H7 (cell line): ENCODE results near the gene DACH1. TPM values are rescaled to one million over a fixed set of nuclear protein-coding genes. Genes with fewer than 3 reads are reported as not detected.
A peak's percentile ranks its signal among the peaks of the same experiment; 100 is the strongest.
"Not testable (repeated sequence)": the region's sequence is repeated elsewhere in the genome, so short reads cannot be mapped to it uniquely, and the experiment has no call there.

Experiments
- DNase-seq: peaks from one replicate; pipeline ENCODE4 v3.0.0; 2012
- H3K27me3 ChIP-seq: 2 replicates; pipeline ENCODE4 v1.6.0; 2011; ENCODE audit warnings: mild to moderate bottlenecking, low read length; ENCODE audit not compliant: control insufficient read depth, insufficient read depth
- H3K36me3 ChIP-seq: replicated peaks from 2 replicates; pipeline ENCODE4 v1.5.1; 2011; ENCODE audit warnings: low read length; ENCODE audit not compliant: control insufficient read depth, insufficient read depth
- H3K4me3 ChIP-seq: 2 replicates; pipeline ENCODE4 v1.5.1; 2011; ENCODE audit warnings: low read depth, mild to moderate bottlenecking, control low read depth, low read length, moderate library complexity; ENCODE audit not compliant: insufficient read depth
- total RNA-seq: library from RNA; depleted of rRNA; stranded (reverse); fragments of >200 nt; shearing (Covaris generic); gene quantifications from 2 replicates; pipeline ENCODE4 v1.2.3, GENCODE V29; 2014; rRNA removed

Gene DACH1
- 0.28 TPM in 1 of 2 replicates, not detected in the other for total RNA-seq

DNA sequence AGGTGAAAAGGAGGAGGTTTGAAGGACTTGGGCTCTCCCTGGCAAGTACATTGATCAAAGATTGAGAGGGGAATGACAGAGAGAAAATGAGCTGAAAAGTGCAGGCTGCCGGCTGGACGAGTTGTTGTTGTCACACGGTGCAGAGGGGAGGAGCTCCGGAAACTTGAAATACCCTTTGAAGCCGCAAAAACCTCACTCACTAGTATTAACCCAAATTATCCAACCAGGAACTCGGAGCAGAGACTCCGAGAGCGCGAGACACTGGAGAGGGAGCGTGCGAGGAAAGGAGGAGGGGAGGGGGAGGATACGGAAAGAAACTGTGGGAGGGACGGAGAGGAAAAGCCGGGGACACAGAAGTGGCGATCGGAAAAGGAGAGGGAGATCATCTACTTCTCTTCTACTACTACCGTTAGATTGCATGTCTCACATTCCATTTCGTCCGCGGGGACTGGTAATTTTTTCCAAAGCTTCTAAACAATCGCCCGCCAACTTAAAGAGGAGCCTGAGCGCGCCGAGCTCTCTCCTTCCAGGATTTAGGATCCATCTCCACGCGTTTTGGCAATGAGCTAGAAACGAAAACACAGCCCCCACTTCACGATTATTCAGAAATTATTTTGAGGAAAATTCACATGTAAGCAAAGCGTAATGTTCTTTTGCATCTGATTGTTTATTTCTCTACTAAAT lies at the start of gene DACH1:
TSS of gene DACH1 (minus strand) at position 74 of the 684 bp plus-strand sequence.
- peak; percentile 50 for DNase-seq
- no peaks in the 10 kb centered on the region for H3K36me3 ChIP-seq
- H3K27me3 ChIP-seq: peaks cover 71% of the 10 kb centered on the region
- peak within 1 kb of the TSS; percentile 67 for H3K4me3 ChIP-seq

DNA sequence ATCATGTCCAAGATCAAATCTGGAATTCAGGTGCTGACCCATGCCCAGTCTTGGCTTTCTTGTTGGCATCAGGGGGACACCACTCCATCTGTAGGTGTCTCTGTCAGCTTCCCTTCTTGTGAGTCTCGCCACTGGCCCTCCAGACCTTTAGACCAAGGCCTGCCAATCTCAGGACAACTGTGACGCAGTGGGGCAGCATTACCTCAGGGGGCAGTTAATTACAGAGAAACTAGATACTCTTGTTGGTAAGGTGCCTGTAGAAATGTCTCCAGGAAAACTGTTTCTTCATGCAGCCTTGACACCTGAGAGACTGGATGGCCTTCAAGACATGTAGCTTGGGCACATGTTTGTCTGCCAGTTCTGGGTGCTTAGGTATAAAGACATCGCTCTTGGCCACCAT lies 46.7 kb upstream of the DACH1 start:
- Histone ChIP-seq H3K4me3 (no peak overlapping the region), H3K36me3 (no peaks in the 10 kb centered on the region), H3K27me3 (no peaks in the 10 kb centered on the region)
- no peak for DNase-seq

DNA sequence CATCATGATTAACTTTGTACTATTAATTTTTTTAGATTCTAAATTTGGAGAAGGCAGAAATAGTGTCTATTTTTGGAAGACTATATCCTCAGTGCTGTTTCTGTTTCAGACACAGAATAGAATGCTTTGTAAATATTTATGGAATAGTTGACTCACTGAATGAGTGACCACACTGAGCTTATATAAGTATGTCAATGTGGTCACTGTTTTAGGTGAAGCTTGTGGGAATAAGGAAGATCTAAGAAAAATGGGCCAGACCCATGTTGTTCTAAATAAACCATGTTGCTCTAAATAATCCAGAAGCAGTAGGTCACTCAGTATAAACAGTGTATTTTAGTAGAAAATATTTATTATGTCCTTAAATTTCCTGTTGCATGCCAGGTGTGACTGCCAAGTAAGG lies 45.5 kb upstream of the DACH1 start:
- DNase-seq: no peak
- Histone ChIP-seq H3K36me3 (no peaks in the 10 kb centered on the region), H3K4me3 (no peak overlapping the region), H3K27me3 (no peaks in the 10 kb centered on the region)

DNA sequence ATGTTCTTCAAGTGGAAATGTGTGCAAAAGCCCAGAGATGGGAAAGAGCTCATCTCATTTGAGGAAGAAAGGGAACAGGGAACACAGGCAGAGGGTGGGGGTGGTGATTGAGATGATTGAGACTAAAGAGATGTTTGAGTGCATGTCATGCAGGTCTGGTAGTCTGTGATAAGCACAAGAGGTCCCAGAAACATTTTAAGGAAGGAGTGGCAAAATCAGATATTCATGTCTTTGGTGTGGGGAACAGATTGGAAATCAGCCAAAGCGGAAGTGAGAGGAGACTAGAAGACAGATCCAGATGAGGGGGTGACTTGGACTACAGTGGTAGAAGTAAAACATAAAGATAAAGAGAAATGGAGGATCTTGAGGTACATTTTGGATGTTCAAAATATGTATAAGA lies 39.4 kb upstream of the DACH1 start:
- no peak for DNase-seq
- no peaks in the 10 kb centered on the region for H3K27me3 ChIP-seq
- H3K4me3 ChIP-seq: no peak overlapping the region
- H3K36me3 ChIP-seq: no peaks in the 10 kb centered on the region

DNA sequence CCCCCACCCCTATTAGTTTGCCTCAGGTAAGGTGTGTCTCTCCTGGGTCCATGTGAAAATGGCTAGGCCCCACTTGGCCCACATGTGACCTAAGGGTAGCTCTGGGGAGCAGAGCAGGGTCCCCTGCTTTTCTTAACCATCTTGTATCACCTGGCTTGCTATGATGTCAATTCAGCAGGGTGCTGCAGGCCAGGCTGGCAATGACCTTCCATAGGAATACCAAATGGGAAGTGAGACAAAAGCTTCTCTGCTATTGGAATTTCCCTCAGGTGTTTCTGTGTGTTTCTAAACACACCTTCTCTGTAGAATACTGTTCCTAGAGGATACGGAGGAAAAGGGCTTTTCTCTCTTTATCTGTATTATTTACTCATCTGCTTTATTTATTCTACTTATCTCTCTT lies 35.7 kb upstream of the DACH1 start:
- Histone ChIP-seq H3K27me3 (no peaks in the 10 kb centered on the region), H3K4me3 (no peak overlapping the region), H3K36me3 (no peaks in the 10 kb centered on the region)
- no peak for DNase-seq

DNA sequence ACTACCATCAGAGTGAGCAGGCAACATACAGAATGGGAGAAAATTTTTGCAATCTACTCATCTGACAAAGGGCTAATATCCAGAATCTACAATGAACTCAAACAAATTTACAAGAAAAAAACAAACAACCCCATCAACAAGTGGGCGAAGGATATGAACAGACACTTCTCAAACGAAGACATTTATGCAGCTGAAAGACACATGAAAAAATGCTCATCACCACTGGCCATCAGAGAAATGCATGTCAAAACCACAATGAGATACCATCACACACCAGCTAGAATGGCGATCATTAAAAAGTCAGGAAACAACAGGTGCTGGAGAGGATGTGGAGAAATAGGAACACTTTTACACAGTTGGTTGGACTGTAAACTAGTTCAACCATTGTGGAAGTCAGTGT lies 26.5 kb upstream of the DACH1 start:
- DNase-seq: not testable (repeated sequence)

DNA sequence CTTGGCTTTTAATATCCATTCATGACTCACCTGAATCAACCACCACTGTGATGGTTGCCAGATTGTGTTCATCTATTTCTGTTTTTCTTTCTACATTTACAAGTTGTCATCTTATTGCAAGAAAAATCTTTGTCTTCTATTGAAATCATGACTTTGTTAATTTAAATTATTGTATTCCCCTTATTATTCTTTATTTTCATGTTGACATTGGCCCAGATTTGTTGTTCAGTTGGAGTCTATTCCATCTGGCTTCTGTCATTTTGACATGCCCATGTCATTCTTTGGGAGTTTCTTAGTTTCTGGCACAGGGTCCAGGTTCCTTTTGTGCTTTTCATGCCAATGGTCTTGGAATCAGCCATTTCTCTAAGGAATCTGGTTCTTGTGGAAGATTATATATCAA lies 19.9 kb upstream of the DACH1 start:
- Histone ChIP-seq H3K27me3 (no peaks in the 10 kb centered on the region), H3K4me3 (no peak overlapping the region), H3K36me3 (no peaks in the 10 kb centered on the region)
- no peak for DNase-seq

More for the DNA sequence above, 26.5 kb upstream of the DACH1 start:
- H3K4me3 ChIP-seq, H3K36me3 ChIP-seq, H3K27me3 ChIP-seq: not testable (repeated sequence)

DNA sequence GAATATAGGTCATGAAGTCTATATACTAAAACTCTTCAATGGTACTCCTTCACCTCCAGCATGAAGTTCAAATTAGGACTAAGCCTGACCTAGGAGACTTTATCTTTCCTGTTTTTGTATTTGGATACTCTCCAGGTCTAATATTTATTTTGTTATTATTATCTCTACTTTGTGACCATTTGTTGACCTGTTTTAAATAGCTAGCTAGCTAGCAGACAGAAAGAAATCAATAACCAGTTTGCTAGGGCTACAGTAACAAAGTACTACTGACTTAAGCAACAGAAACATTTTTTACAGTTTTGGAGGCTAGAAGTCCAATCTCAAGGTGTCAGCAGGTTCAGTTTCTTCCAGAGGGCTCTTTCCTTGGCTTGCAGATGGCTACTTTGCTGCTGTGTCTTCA lies 15.1 kb upstream of the DACH1 start:
- H3K27me3 ChIP-seq: no peaks in the 10 kb centered on the region
- no peaks in the 10 kb centered on the region for H3K36me3 ChIP-seq
- no peak for DNase-seq
- no peak overlapping the region for H3K4me3 ChIP-seq

DNA sequence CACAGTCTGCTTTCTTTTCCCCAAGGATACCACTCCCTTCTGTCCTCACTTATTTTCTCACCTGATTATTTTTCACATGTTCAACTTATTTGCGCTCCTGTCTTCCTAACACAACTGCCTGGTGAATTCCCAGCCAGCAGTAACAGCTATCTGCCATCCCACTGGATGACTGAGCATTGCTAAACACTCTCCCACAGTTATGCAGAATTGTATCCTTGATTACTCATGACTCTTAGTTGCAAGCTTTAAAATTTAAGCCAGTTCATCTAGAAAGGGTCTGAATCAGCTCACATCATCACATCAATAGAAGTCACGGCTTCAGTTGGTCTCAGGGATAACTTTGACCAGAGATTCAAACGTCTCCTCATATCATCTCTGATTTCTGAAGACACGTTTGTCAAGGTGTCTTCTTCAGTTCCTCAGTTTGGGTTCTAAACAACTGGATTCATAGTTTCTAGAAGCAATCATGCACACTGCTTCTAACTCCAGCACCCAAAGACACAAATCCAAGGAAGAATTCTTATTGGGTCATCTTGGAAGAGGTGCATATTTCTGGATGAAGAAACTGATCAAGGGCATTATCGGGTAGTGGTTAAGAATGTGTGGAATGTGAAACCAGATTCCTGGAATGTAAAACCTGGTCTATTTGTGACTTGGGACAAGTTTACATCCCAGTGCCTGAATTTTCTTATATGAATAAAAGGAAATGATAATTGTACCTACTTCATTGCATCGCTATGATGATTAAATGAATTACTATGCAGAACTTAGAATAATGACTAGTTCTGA lies 13.9 kb upstream of the DACH1 start:
- no peaks in the 10 kb centered on the region for H3K36me3 ChIP-seq
- no peak for DNase-seq
- H3K27me3 ChIP-seq: no peaks in the 10 kb centered on the region

DNA sequence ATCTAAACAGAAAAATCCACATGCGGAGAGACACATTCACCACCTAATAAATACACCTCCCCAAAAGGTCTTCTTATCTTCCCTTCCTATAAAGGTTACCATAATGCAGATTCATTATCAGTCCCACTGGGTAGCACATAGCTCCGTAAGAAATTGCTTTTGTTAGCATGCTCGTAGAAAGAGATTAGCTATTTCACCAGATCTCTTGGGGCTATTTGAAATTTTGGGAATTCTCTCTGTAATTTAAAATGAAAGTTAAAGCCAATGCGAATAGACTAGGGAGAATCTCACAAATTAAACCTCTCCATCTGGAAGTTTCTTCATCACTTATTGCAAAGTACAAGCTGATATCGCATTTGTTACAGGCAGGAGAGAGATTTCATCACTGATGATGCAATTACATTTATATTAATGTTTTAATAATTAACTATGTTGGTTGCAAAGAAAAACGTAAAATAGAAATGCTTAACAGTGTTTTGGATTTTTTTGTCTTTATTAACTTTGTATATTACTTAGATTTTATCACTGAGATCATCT lies 12.9 kb upstream of the DACH1 start:
- no peak for DNase-seq
- Histone ChIP-seq H3K4me3 (no peak overlapping the region), H3K36me3 (no peaks in the 10 kb centered on the region), H3K27me3 (no peaks in the 10 kb centered on the region)

More for the DNA sequence above, 13.9 kb upstream of the DACH1 start:
- no peak overlapping the region for H3K4me3 ChIP-seq

DNA sequence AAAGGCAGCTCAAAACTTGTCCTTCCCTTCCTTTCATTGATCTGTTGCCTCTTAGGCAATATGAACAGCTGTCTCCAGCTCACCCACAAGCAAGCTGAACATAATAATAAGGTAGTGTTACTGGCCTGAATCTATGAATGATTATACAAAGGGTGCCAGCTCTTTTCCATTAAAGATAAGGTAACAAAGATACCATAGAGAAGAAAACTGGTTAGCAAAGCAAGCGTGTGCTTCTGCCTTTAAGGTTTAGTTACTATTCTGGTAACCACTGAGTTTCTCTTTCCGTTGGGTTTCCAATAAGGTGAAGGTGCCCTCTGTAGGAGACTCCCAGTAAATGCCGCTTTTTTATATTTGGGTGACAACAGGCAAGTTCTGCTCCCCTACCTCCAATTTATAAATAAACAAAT lies 12.1 kb upstream of the DACH1 start:
- H3K4me3 ChIP-seq: no peak overlapping the region
- H3K27me3 ChIP-seq: no peaks in the 10 kb centered on the region
- no peaks in the 10 kb centered on the region for H3K36me3 ChIP-seq
- DNase-seq: no peak

DNA sequence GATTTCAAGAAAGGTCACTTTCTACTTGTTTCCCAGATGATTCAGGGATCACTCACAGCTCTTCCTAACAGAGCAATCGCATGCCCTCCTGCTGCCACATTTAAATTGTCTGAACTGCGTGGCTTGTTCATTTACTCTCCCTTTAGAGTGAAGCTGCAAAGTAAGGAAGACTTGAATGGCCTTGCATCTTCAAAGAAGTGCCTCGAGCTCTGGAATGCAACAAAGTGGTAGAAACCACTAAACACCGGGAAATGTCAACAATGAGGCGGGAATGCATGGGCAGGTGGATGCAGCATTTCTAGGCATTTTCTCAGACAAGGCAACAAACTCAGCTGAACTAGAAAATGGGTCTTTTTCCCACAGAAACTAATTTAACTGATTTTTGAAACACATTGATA lies 10.3 kb upstream of the DACH1 start:
- Histone ChIP-seq H3K36me3 (no peaks in the 10 kb centered on the region), H3K27me3 (no peaks in the 10 kb centered on the region), H3K4me3 (no peak overlapping the region)
- DNase-seq: peak; percentile 13

DNA sequence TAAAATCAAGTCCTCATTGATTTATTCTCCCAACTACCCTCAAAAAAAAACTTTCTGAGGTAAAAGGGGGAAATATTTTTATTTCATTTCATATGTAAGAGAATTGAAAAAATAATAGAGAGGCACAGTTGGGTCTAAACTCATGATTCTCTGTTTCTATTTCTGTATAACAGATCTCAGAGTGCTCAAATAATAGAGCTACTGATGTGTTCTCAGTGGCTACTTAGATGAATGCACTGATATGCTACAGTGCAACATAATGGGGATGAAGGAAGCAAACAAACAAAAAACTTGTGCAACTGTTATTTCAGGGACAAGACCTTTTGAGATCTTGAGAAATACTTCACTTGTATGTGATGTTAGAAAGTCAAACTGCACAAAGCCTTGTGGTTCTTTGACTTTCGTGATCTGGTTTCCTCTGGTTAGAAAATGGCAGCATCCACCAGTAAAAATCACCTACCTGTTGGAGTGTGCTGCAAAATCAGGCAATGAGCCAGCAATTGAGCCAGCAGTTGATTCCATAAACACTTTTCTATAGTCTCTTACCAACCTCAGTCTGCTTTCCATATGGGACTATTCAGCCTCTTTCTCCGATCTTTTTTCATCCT lies 9.7 kb upstream of the DACH1 start:
- no peak overlapping the region for H3K4me3 ChIP-seq
- H3K36me3 ChIP-seq: no peaks in the 10 kb centered on the region
- DNase-seq: no peak
- peaks cover under 1% of the 10 kb centered on the region; the same call in 1 of the 2 replicates for H3K27me3 ChIP-seq

DNA sequence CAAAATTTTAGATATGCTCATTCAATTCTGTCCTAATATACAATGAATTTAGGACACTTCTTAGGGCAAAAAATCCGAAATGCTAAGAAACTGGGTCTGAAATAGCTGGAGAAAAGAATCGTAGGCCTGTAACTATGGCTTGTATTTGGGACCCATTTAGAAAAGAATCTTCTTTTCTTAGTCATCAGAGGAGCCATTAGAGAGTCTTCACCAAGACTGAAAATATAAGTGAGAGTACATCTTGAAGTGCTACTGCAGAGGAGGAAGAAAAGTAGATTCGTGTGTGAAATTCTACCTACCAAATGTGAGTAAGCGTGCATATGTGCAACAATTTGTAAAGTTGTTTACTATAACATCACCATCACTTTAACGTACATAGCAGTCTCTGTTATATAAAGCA lies 8.8 kb upstream of the DACH1 start:
- DNase-seq: no peak
- peaks cover 1% of the 10 kb centered on the region; the same call in 1 of the 2 replicates for H3K27me3 ChIP-seq
- no peaks in the 10 kb centered on the region for H3K36me3 ChIP-seq
- no peak overlapping the region for H3K4me3 ChIP-seq

DNA sequence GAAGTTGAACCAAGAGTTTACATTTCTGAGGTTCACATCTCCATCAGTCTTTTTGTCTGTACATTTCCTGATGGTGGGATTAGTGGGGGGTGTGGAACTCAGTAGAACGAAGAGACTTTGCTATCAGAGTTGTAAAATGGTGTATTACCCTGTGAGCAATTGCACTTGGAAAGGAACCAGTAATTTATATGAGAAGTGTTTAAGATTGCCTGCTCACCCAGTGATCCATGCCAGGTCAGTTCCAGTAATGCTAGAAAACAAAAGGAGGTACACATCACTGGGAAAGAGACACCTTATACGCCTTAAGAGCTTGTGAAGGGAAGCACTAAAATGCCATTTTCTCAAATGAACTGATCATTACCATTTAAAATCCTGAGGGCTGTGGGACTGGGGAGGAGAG lies 7.5 kb upstream of the DACH1 start:
- no peak for DNase-seq
- no peaks in the 10 kb centered on the region for H3K36me3 ChIP-seq
- no peak overlapping the region for H3K4me3 ChIP-seq
- H3K27me3 ChIP-seq: peaks cover 4% of the 10 kb centered on the region
